GM18498 (cell line): ENCODE measurements around the gene SRSF3.
A peak's percentile ranks its signal among the peaks of the same experiment; 100 is the strongest.
"Not testable (repeated sequence)": the region's sequence is repeated elsewhere in the genome, so short reads cannot be mapped to it uniquely, and the experiment has no call there.

ENCODE experiments used
- ATAC-seq: cut with Tn5 transposase; IDR thresholded peaks from one replicate; pipeline ENCODE4 v1.9.1; 2021; ENCODE audit warnings: mild to moderate bottlenecking, moderate library complexity; ENCODE audit not compliant: unreplicated experiment

SRSF3 gene

GRCh38 chr6:36642913-36643817 is 49.0 kb downstream of the SRSF3 start:
- no peak for ATAC-seq

DNA sequence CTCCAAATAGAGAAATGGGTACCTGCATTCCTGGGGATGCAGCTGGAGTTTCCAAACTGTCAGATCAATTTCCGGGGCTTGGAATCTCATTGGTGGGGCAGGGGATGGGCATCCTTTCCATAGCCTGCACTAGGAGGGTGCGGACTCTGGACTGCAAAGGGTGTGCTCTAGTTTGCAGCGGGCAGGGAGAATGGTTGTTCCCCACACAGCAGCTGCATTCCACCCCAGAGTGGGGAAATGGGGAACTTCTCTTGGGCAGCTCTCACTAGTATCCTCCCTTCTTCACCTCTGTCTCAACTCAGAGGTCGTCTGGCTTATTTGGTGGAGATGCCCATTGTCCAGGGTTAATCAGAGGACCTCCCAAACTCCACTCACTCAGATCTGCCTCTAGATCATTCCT is 49.8 kb downstream of the SRSF3 start:
- ATAC-seq = no peak

DNA sequence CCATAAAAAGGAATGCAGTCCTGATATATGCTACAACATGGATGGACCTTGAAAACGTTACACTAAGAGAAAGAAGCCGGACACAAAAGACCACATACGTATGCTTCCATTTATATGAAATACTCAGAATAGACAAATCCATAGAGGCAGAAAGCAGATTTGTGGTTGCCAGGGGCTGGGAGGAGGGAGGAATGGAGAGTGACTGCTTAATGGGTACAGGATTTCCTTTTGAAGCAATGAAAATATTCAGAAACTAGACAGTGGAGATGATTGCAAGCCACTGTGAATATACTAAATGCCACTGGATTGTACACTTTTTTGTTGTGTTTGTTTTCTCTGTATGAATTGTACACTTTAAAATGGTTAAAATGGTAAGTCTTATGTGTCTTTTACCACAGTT is 54.9 kb downstream of the SRSF3 start:
- ATAC-seq = no peak

- ATAC-seq = no peak
Observed at GRCh38 chr6:36649701-36650484, 55.7 kb downstream of the SRSF3 start.

- peak; percentile 72 for ATAC-seq
Observed at GRCh38 chr6:36650848-36651478, 56.8 kb downstream of the SRSF3 start.

GRCh38 chr6:36651659-36652379 is 57.7 kb downstream of the SRSF3 start:
- ATAC-seq = no peak

- ATAC-seq = not testable (repeated sequence)
Observed at GRCh38 chr6:36654469-36654868, 60.3 kb downstream of the SRSF3 start.
